ENCODE data around the gene ACAP3. TPM values are rescaled to one million over a fixed set of nuclear protein-coding genes. Genes with fewer than 3 reads are reported as not detected.

The ACAP3 gene
- total and polyA plus RNA-seq, 2 donors (not counting 3 experiments of a cell fraction or from before 2014, with no cell fraction given) = 27.8 to 39.0 TPM

- no TSS peak for BruUV-seq (replicated peaks)
- H4K20me1 ChIP-seq (replicated peaks; ENCODE audit: control insufficient read depth, extremely low read depth, insufficient read depth, low read length) = no peaks in the 10 kb centered on the region
- no peaks in the 10 kb centered on the region for H3K36me3 ChIP-seq (ENCODE audit: control insufficient read depth in 2 of 2, extremely low read depth in 1 of 2, insufficient read depth in 2 of 2, low read length in 2 of 2)
- no peak for DNase-seq (ENCODE audit: low read depth, low spot score)
- dilution Hi-C loops (cut with MboI; ENCODE audit: extremely low pct_ligation_motif_present, low sequenced_read_pairs) = no loop called here
- no peak overlapping the region for H2AFZ ChIP-seq (ENCODE audit: low read depth, low read length)
- H3K9me1 ChIP-seq (replicated peaks; ENCODE audit: control insufficient read depth, extremely low read depth, insufficient read depth, low read length) = no peaks in the 10 kb centered on the region
- no peak overlapping the region for H3K27ac ChIP-seq (ENCODE audit: insufficient read depth, low read depth, low read length)
- CTCF ChIA-PET = interaction anchor here (1.9 kb wide), 1 partner anchor 179 kb away, joined by 4 read pairs; no protein-coding TSS in a partner anchor
- no peak overlapping the region for H3K4me3 ChIP-seq (replicated peaks in 1 of 3; ENCODE audit: insufficient read depth in 1 of 3, low read depth in 1 of 3, low read length in 3 of 3)
- POLR2A ChIA-PET = no interaction called here
- no peaks in the 10 kb centered on the region for H3K27me3 ChIP-seq (ENCODE audit: control insufficient read depth in 2 of 2, insufficient read depth in 2 of 2, low read length in 2 of 2)
- peaks cover 6% of the 10 kb centered on the region for H3K4me1 ChIP-seq (ENCODE audit: control insufficient read depth, extremely low read depth, insufficient read depth, low read length)
- no peaks in the 10 kb centered on the region for H3K79me2 ChIP-seq (ENCODE audit: control insufficient read depth, insufficient read depth, low read length)
- no peak for TF ChIP-seq MAX (IDR thresholded peaks at IDR 0.05; ENCODE audit: insufficient read depth, insufficient read length)
- peak; percentile 50 to 66 for TF ChIP-seq CTCF (IDR thresholded peaks at IDR 0.05; ENCODE audit: extremely low read depth in 1 of 2, insufficient read depth in 1 of 2, low read depth in 1 of 2, low read length in 2 of 2)
- TF ChIP-seq POLR2AphosphoS5 (IDR thresholded peaks at IDR 0.05; ENCODE audit: insufficient read depth, low read depth, low read length) = no peak
- TF ChIP-seq MYC (IDR thresholded peaks at IDR 0.05; ENCODE audit: low read depth, low read length) = no peak
- TF ChIP-seq FOS (IDR thresholded peaks at IDR 0.05; ENCODE audit: borderline replicate concordance, insufficient read depth, low read length) = no peak
- no peaks in the 10 kb centered on the region for H3K9me3 ChIP-seq (replicated peaks; ENCODE audit: control insufficient read depth, insufficient read depth, low read length)
- H3K9ac ChIP-seq (replicated peaks; ENCODE audit: extremely low read depth, insufficient read depth, low read length) = no peak overlapping the region
- intact Hi-C loops (cut with micrococcal nuclease) = no loop called here
- no peak overlapping the region for H3K4me2 ChIP-seq (ENCODE audit: insufficient read depth, low read length)
- no peak for FAIRE-seq
Measured at GRCh38 chr1:1302006-1302430, 5.7 kb downstream of the ACAP3 start.

- dilution Hi-C loops (cut with MboI; ENCODE audit: extremely low pct_ligation_motif_present, low sequenced_read_pairs) = no loop called here
- BruUV-seq (replicated peaks) = no TSS peak
- ChIA-PET CTCF (no interaction called here), POLR2A (no interaction called here)
- no peak overlapping the region for H3K9ac ChIP-seq (replicated peaks; ENCODE audit: extremely low read depth, insufficient read depth, low read length)
- intact Hi-C loops (cut with micrococcal nuclease) = no loop called here
- H3K9me3 ChIP-seq (replicated peaks; ENCODE audit: control insufficient read depth, insufficient read depth, low read length) = no peaks in the 10 kb centered on the region
- peaks cover under 1% of the 10 kb centered on the region for H3K4me1 ChIP-seq (ENCODE audit: control insufficient read depth, extremely low read depth, insufficient read depth, low read length)
- no peaks in the 10 kb centered on the region for H3K36me3 ChIP-seq (ENCODE audit: control insufficient read depth in 2 of 2, extremely low read depth in 1 of 2, insufficient read depth in 2 of 2, low read length in 2 of 2)
- FAIRE-seq = no peak
- no peaks in the 10 kb centered on the region for H3K79me2 ChIP-seq (ENCODE audit: control insufficient read depth, insufficient read depth, low read length)
- H2AFZ ChIP-seq (ENCODE audit: low read depth, low read length) = no peak overlapping the region
- TF ChIP-seq JUN (IDR thresholded peaks at IDR 0.05; ENCODE audit: borderline replicate concordance, insufficient read depth, insufficient read length, low read depth) (no peak), GATA2 (IDR thresholded peaks at IDR 0.05; ENCODE audit: insufficient read depth, insufficient read length, low read depth, low read length) (no peak), FOS (IDR thresholded peaks at IDR 0.05; ENCODE audit: borderline replicate concordance, insufficient read depth, low read length) (no peak), MYC (IDR thresholded peaks at IDR 0.05; ENCODE audit: low read depth, low read length) (no peak), CTCF (IDR thresholded peaks at IDR 0.05; ENCODE audit: extremely low read depth in 1 of 2, insufficient read depth in 1 of 2, low read depth in 1 of 2, low read length in 2 of 2) (no peak), POLR2A (IDR thresholded peaks at IDR 0.05; ENCODE audit: low read depth, low read length) (no peak), POLR2AphosphoS5 (IDR thresholded peaks at IDR 0.05; ENCODE audit: insufficient read depth, low read depth, low read length) (no peak), MAX (IDR thresholded peaks at IDR 0.05; ENCODE audit: insufficient read depth, insufficient read length) (no peak), EZH2 (IDR thresholded peaks at IDR 0.05; ENCODE audit: borderline replicate concordance, low read depth, low read length, severe bottlenecking) (no peak)
- H3K27ac ChIP-seq (ENCODE audit: insufficient read depth, low read depth, low read length) = no peak overlapping the region
- no peaks in the 10 kb centered on the region for H4K20me1 ChIP-seq (replicated peaks; ENCODE audit: control insufficient read depth, extremely low read depth, insufficient read depth, low read length)
- no peak overlapping the region for H3K4me3 ChIP-seq (replicated peaks in 1 of 3; ENCODE audit: insufficient read depth in 1 of 3, low read depth in 1 of 3, low read length in 3 of 3)
- H3K27me3 ChIP-seq (ENCODE audit: control insufficient read depth in 2 of 2, insufficient read depth in 2 of 2, low read length in 2 of 2) = no peaks in the 10 kb centered on the region
- no peak overlapping the region for H3K4me2 ChIP-seq (ENCODE audit: insufficient read depth, low read length)
- H3K9me1 ChIP-seq (replicated peaks; ENCODE audit: control insufficient read depth, extremely low read depth, insufficient read depth, low read length) = no peaks in the 10 kb centered on the region
- no peak for DNase-seq (ENCODE audit: low read depth, low spot score)
Measured at GRCh38 chr1:1300352-1300739, 7.4 kb downstream of the ACAP3 start.

Data from endothelial cell of umbilical vein (primary cell).